Right lobe of liver (tissue), 6 donors: ENCODE results near the gene ALK. TPM values are rescaled to one million over a fixed set of nuclear protein-coding genes. Genes with fewer than 3 reads are reported as not detected.

Experiments
- ATAC-seq, 4 donors: fragments of 200-7000 bp; cut with Tn5 transposase; one replicate each; pipeline ENCODE4 v1.9.1; 2020; ENCODE audit warnings: mild to moderate bottlenecking in 4 of 4, moderate library complexity in 4 of 4
- DNase-seq, 3 donors: peaks; one replicate each; pipeline ENCODE4 v3.0.0-alpha.2; 2020
- H3K27ac ChIP-seq, 3 donors: fragments of 200-600 bp; one replicate each; pipeline ENCODE4 v1.8.0; 2022
- H3K27me3 ChIP-seq, 2 donors: fragments of 200-600 bp; one replicate each; pipeline ENCODE4 v1.8.0; 2022
- H3K36me3 ChIP-seq, 4 donors: fragments of 200-600 bp; sonication (generic) in 1 of 4; one replicate each; pipeline versions ENCODE4 v1.5.1 to v1.8.0; 2017 to 2022; ENCODE audit warnings: control low read depth in 1 of 4
- H3K4me1 ChIP-seq, 4 donors: fragments of 200-600 bp; sonication (generic) in 1 of 4; one replicate each; pipeline versions ENCODE4 v1.5.1 to v1.8.0; 2017 to 2022; ENCODE audit warnings: control low read depth in 1 of 4
- H3K4me3 ChIP-seq, 3 donors: fragments of 200-600 bp; one replicate each; pipeline ENCODE4 v1.8.0; 2022
- H3K9me3 ChIP-seq, 4 donors: fragments of 200-600 bp; sonication (generic) in 1 of 4; one replicate each; pipeline versions ENCODE4 v1.5.1 to v1.8.0; 2017 to 2022; ENCODE audit warnings: control low read depth in 1 of 4
- POLR2A ChIP-seq: fragments of 450-650 bp; IDR thresholded peaks from one replicate; pipeline ENCODE4 v1.6.1; 2017; ENCODE audit warnings: antibody characterized with exemption, mild to moderate bottlenecking
- WGBS: methylation state at CpG from one replicate; pipeline ENCODE4 v1.1.6; 2018; ENCODE audit warnings: low coverage, low lambda C conversion rate; ENCODE audit not compliant: insufficient coverage; ENCODE audit errors: missing lambda C conversion rate; 5-methylcytosine and 5-hydroxymethylcytosine counted together
- intact Hi-C, 2 donors: fragments of 100-400 bp; cut with DNase I; formaldehyde crosslinking; loops; one replicate each; pipeline versions ENCODE4 v1.11.2 to v1.14.1; 2022
- total RNA-seq, 6 experiments: library from RNA; depleted of rRNA in 2 of 6; stranded (reverse); fragments of >200 nt in 2 of 6; fragmentation: NEBNext Ultra II Directional in 3 of 6; extraction: Animal tissue kit (Norgen Biotek cat#: 25700) in 3 of 6; gene quantifications; one replicate each; pipeline versions ENCODE4 v1.1.0 to v1.2.4, GENCODE V29; 2016 to 2023
- TF ChIP-seq, protein P1 (sequence below), 4 donors: fragments of 200-600 bp in 3 of 4; fragments of 450-650 bp in 1 of 4; IDR thresholded peaks; one replicate each; pipeline versions ENCODE4 v1.5.1 to v1.8.0; 2016 to 2022; ENCODE audit warnings: antibody characterized with exemption in 4 of 4, mild to moderate bottlenecking in 2 of 4
- donor health status: DM: no; HTN: yes; CAD: no.
- donor health status: DM: no; HTN: no; CAD: no.
- donor health status: DM: no; HTN: no; CAD: no.
- donor health status: DM: no; HTN: yes; CAD: no.
- donor health status: DM: no; HTN: yes; CAD: no.

Gene ALK
- total RNA-seq, 6 experiments from 2014 or later: 0.04 to 0.06 TPM; not detected in 4

DNA sequence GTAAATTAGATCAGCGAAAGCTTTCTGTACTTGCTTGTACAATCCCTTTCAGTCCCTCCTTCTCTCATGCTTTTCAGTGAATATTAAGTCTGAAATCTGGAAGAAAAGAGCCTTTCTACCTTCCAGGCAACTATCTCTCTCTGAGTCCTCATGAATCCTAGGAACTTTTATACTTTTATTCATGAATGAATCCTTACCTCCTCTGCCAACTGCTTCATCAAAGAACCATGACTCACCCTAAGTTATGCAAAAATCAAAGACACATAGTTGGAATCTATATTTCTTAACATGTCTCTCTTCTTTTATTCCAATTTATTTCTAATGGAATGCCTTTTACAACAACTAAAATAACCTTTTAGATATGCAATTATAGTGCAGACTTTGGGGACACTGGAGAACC lies 412.0 kb downstream of the ALK start:
- H3K36me3 ChIP-seq: no peaks in the 10 kb centered on the region
- TF ChIP-seq, protein P1, sequence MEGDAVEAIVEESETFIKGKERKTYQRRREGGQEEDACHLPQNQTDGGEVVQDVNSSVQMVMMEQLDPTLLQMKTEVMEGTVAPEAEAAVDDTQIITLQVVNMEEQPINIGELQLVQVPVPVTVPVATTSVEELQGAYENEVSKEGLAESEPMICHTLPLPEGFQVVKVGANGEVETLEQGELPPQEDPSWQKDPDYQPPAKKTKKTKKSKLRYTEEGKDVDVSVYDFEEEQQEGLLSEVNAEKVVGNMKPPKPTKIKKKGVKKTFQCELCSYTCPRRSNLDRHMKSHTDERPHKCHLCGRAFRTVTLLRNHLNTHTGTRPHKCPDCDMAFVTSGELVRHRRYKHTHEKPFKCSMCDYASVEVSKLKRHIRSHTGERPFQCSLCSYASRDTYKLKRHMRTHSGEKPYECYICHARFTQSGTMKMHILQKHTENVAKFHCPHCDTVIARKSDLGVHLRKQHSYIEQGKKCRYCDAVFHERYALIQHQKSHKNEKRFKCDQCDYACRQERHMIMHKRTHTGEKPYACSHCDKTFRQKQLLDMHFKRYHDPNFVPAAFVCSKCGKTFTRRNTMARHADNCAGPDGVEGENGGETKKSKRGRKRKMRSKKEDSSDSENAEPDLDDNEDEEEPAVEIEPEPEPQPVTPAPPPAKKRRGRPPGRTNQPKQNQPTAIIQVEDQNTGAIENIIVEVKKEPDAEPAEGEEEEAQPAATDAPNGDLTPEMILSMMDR (IDR thresholded peaks at IDR 0.05): no peak
- no peak for TF ChIP-seq POLR2A
- no peak overlapping the region for H3K4me3 ChIP-seq
- DNase-seq (no peak), ATAC-seq (no peak)
- no peaks in the 10 kb centered on the region for H3K27me3 ChIP-seq
- no peaks in the 10 kb centered on the region for H3K9me3 ChIP-seq
- WGBS: 90% methylated on average over 1 of the region's 1 CpG
- H3K27ac ChIP-seq: no peak overlapping the region
- H3K4me1 ChIP-seq: no peaks in the 10 kb centered on the region
- intact Hi-C loops: no loop called here

DNA sequence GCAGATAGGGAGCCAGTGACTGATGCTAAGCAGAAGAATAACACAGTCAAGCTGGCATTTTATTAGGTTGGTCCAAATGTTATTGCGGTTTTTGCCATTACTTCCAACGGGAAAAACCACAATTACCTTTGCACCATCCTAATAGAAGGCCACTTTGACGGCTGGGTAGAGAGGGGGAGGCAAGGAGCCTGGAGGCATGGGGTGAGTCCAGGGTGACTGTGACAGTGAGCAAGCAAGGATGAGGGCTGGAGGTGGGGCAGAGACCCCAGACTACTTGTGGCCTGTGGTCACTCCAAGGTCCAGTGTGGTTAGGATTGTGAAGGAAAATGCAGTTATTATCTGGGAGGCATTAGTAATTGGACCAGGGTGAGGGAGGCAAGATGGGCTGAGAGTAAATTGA lies 416.6 kb downstream of the ALK start:
- no peaks in the 10 kb centered on the region for H3K9me3 ChIP-seq
- TF ChIP-seq, protein P1 (IDR thresholded peaks at IDR 0.05): no peak
- TF ChIP-seq POLR2A: no peak
- no peaks in the 10 kb centered on the region for H3K27me3 ChIP-seq
- DNase-seq: no peak
- no peak overlapping the region for H3K4me3 ChIP-seq
- no peaks in the 10 kb centered on the region for H3K4me1 ChIP-seq
- H3K36me3 ChIP-seq: no peaks in the 10 kb centered on the region
- intact Hi-C loops: no loop called here
- no peak overlapping the region for H3K27ac ChIP-seq
- no peak for ATAC-seq
- WGBS: 73% methylated on average over 3 of the region's 3 CpGs

DNA sequence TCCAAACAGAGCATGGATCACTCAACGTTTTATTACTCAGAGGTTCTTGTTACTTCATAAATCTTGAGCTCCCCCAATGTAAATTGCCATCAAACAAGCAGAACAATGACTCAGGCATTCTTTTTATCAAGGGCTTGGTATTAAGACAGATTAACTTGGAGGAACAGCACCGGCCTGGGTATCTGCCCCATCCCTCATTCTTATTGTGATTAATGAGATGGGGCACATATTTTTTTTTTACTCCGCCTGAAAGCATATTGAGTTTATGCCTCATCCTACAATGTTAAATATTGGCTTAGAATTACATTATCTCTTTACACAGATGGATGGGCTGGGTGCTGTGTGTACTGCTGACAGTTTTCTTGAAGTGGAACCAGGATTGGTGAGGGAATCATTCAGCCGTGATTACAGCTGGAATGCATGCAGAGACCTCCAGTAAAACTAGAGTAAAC lies 418.9 kb downstream of the ALK start:
- ATAC-seq: no peak
- intact Hi-C loops: no loop called here
- H3K36me3 ChIP-seq: no peaks in the 10 kb centered on the region
- H3K9me3 ChIP-seq: no peaks in the 10 kb centered on the region
- H3K4me3 ChIP-seq: no peak overlapping the region
- H3K4me1 ChIP-seq: no peaks in the 10 kb centered on the region
- H3K27ac ChIP-seq: no peak overlapping the region
- H3K27me3 ChIP-seq: no peaks in the 10 kb centered on the region
- TF ChIP-seq, protein P1 (IDR thresholded peaks at IDR 0.05): no peak
- no peak for TF ChIP-seq POLR2A
- WGBS: 33% methylated on average over 4 of the region's 4 CpGs
- no peak for DNase-seq

DNA sequence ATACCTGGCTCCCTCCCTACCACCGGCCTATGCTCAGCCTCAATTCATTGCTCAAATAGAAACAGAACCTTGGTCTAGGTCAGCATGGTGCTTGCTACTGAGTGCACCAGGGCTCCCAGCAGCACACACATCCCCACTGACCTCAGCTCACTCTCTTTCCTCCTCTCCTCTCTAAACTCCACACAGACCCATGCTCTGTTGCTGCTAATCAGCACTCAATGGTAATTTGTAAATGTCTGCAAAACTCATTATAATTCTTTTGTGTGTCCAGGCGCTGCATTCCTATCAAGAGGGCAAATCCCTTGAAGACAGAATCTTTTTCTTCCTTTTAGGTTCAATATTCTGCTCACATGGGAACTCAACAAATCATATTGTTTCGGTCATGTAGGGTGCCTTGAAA lies 424.0 kb downstream of the ALK start:
- 85% methylated on average over 2 of the region's 3 CpGs for WGBS
- Histone ChIP-seq H3K36me3 (no peaks in the 10 kb centered on the region), H3K4me1 (no peaks in the 10 kb centered on the region), H3K4me3 (no peak overlapping the region), H3K27ac (no peak overlapping the region), H3K9me3 (no peaks in the 10 kb centered on the region), H3K27me3 (no peaks in the 10 kb centered on the region)
- no peak for DNase-seq
- intact Hi-C loops: no loop called here
- no peak for TF ChIP-seq POLR2A
- TF ChIP-seq, protein P1 (IDR thresholded peaks at IDR 0.05): no peak
- no peak for ATAC-seq

DNA sequence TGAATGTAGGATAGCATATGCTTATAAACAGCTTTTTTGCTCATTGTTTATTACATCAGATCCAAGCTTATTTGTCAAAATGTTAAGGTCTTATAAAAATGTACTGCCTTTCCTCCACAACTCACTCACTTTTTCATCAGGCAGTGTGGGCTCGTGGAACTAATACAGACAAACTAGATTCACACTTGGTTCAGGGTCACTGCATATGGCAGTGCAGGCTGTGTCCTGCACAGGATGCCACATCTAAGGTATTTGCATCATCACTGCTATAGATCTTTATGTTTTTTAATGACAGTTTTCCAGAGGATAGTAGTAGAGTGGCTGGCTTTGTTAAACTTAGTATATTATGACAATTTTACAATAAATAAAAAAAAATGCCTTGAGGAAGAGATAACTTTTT lies 425.2 kb downstream of the ALK start:
- intact Hi-C loops: no loop called here
- Histone ChIP-seq H3K27me3 (no peaks in the 10 kb centered on the region), H3K4me3 (no peak overlapping the region), H3K4me1 (no peaks in the 10 kb centered on the region), H3K36me3 (no peaks in the 10 kb centered on the region), H3K27ac (no peak overlapping the region), H3K9me3 (no peaks in the 10 kb centered on the region)
- ATAC-seq (no peak), DNase-seq (no peak)
- TF ChIP-seq, protein P1 (IDR thresholded peaks at IDR 0.05): no peak
- WGBS: 29% methylated on average over 1 of the region's 1 CpG
